ENCODE measurements around the gene GNB1L.

GRCh38 chr22:19743651-19744050, 111.0 kb downstream of the GNB1L start:
- TF ChIP-seq CTCF (IDR thresholded peaks at IDR 0.05; ENCODE audit: poor library complexity, severe bottlenecking) (no peak), POLR2AphosphoS5 (IDR thresholded peaks at IDR 0.05) (no peak), EP300 (conservative IDR thresholded peaks at IDR 0.05; ENCODE audit: poor library complexity, severe bottlenecking) (no peak), EZH2 (IDR thresholded peaks at IDR 0.05; ENCODE audit: borderline replicate concordance, insufficient read depth, low read length, poor library complexity, severe bottlenecking) (no peak), SMC3 (conservative IDR thresholded peaks at IDR 0.05; ENCODE audit: poor library complexity) (no peak), TAF1 (IDR thresholded peaks at IDR 0.05; ENCODE audit: low read depth) (no peak), REST (IDR thresholded peaks at IDR 0.05; ENCODE audit: borderline replicate concordance) (no peak)
